Central memory CD8-positive, alpha-beta T cell (primary cell): ENCODE measurements around the gene TBL2.
"Not testable (repeated sequence)": the region's sequence is repeated elsewhere in the genome, so short reads cannot be mapped to it uniquely, and the experiment has no call there.

ENCODE experiments used
- ATAC-seq: fragments of 150-1000 bp; cut with Tn5 transposase; replicated peaks from 2 replicates; pipeline ENCODE4 v1.10.0; 2022; ENCODE audit warnings: mild to moderate bottlenecking, moderate FRiP score, moderate number of reproducible peaks; ENCODE audit not compliant: poor library complexity, severe bottlenecking; ENCODE audit errors: extremely low read depth
- DNase-seq, 2 donors: peaks; one replicate each; pipeline ENCODE4 v3.0.0; 2021; ENCODE audit warnings: low spot score in 2 of 2
- H3K27ac Mint-ChIP-seq: one replicate; pipeline ENCODE4 v1.8.0; 2022; ENCODE audit warnings: low read depth, mild to moderate bottlenecking, moderate library complexity, mixed read lengths
- H3K27me3 Mint-ChIP-seq: one replicate; pipeline ENCODE4 v1.8.0; 2022; ENCODE audit warnings: mixed read lengths
- H3K36me3 Mint-ChIP-seq: one replicate; pipeline ENCODE4 v1.8.0; 2022; ENCODE audit warnings: mild to moderate bottlenecking, moderate library complexity, mixed read lengths; ENCODE audit not compliant: insufficient read depth
- H3K4me1 Mint-ChIP-seq: one replicate; pipeline ENCODE4 v1.8.0; 2022; ENCODE audit warnings: mixed read lengths
- H3K4me3 Mint-ChIP-seq: one replicate; pipeline ENCODE4 v1.8.0; 2022; ENCODE audit warnings: mild to moderate bottlenecking, moderate library complexity, mixed read lengths
- H3K9me3 Mint-ChIP-seq: one replicate; pipeline ENCODE4 v1.8.0; 2022; ENCODE audit warnings: mixed read lengths

TBL2 gene

GRCh38 chr7:73578342-73579128 is at the start of gene TBL2:
Gene TBL2, minus strand, starts transcription at chr7:73578579. Its CDS starts 30 bp downstream, at chr7:73578549.
- no peaks in the 10 kb centered on the region for H3K27me3 Mint-ChIP-seq
- no peaks in the 10 kb centered on the region for H3K9me3 Mint-ChIP-seq
- peak within 1 kb of the TSS; percentile 94 for H3K4me3 Mint-ChIP-seq
- H3K36me3 Mint-ChIP-seq, result peaks cover 16% of the 10 kb centered on the region
- H3K27ac Mint-ChIP-seq, result peak within 1 kb of the TSS; percentile 99
- H3K4me1 Mint-ChIP-seq, result peaks cover 25% of the 10 kb centered on the region
- peak; percentile 99 for DNase-seq
- peak; percentile 89 for ATAC-seq

- peaks cover 7% of the 10 kb centered on the region for H3K4me1 Mint-ChIP-seq
- H3K36me3 Mint-ChIP-seq, result no peaks in the 10 kb centered on the region
- no peak for ATAC-seq
- H3K27ac Mint-ChIP-seq, result no peak overlapping the region
- H3K4me3 Mint-ChIP-seq, result no peak overlapping the region
- peaks cover 72% of the 10 kb centered on the region for H3K27me3 Mint-ChIP-seq
- no peaks in the 10 kb centered on the region for H3K9me3 Mint-ChIP-seq
- DNase-seq, result no peak
Measured at GRCh38 chr7:73626814-73627213, 48.4 kb upstream of the TBL2 start.

- H3K36me3 Mint-ChIP-seq, result no peaks in the 10 kb centered on the region
- peaks cover 7% of the 10 kb centered on the region for H3K4me1 Mint-ChIP-seq
- H3K27me3 Mint-ChIP-seq, result peaks cover 81% of the 10 kb centered on the region
- no peak overlapping the region for H3K27ac Mint-ChIP-seq
- ATAC-seq (no peak), DNase-seq (no peak)
- no peak overlapping the region for H3K4me3 Mint-ChIP-seq
- H3K9me3 Mint-ChIP-seq, result no peaks in the 10 kb centered on the region
Measured at GRCh38 chr7:73625276-73625675, 46.9 kb upstream of the TBL2 start.

- no peak for DNase-seq
- peaks cover 7% of the 10 kb centered on the region for H3K4me1 Mint-ChIP-seq
- no peak overlapping the region for H3K27ac Mint-ChIP-seq
- no peak for ATAC-seq
- H3K27me3 Mint-ChIP-seq, result peaks cover 81% of the 10 kb centered on the region
- H3K36me3 Mint-ChIP-seq, result no peaks in the 10 kb centered on the region
- H3K9me3 Mint-ChIP-seq, result no peaks in the 10 kb centered on the region
- peak overlapping the region; percentile 37 for H3K4me3 Mint-ChIP-seq
Measured at GRCh38 chr7:73624669-73625001, 46.3 kb upstream of the TBL2 start.

- DNase-seq, result no peak
- peak; percentile 35 for ATAC-seq
- Mint-ChIP-seq H3K27ac (no peak within 1 kb of the TSS), H3K9me3 (no peaks in the 10 kb centered on the region), H3K36me3 (no peaks in the 10 kb centered on the region), H3K27me3 (peaks cover 75% of the 10 kb centered on the region), H3K4me1 (peaks cover 7% of the 10 kb centered on the region), H3K4me3 (peak within 1 kb of the TSS; percentile 42)
Measured at GRCh38 chr7:73623798-73624668, 45.7 kb upstream of the TBL2 start, which contains the start of gene MLXIPL. Gene MLXIPL, minus strand, starts transcription at chr7:73624522. Its CDS starts 30 bp downstream, at chr7:73624492.

GRCh38 chr7:73622909-73623797 is 44.8 kb upstream of the TBL2 start:
- H3K9me3 Mint-ChIP-seq, result no peaks in the 10 kb centered on the region
- DNase-seq (no peak), ATAC-seq (no peak)
- peak overlapping the region; percentile 42 for H3K4me3 Mint-ChIP-seq
- H3K4me1 Mint-ChIP-seq, result peaks cover 7% of the 10 kb centered on the region
- no peak overlapping the region for H3K27ac Mint-ChIP-seq
- peaks cover 1% of the 10 kb centered on the region for H3K36me3 Mint-ChIP-seq
- peaks cover 66% of the 10 kb centered on the region for H3K27me3 Mint-ChIP-seq

GRCh38 chr7:73622527-73622908 is 44.1 kb upstream of the TBL2 start:
- Mint-ChIP-seq H3K9me3 (no peaks in the 10 kb centered on the region), H3K27ac (no peak overlapping the region), H3K36me3 (peaks cover 1% of the 10 kb centered on the region), H3K4me3 (no peak overlapping the region), H3K4me1 (peaks cover 7% of the 10 kb centered on the region), H3K27me3 (peaks cover 60% of the 10 kb centered on the region)
- DNase-seq, result no peak
- ATAC-seq, result no peak

GRCh38 chr7:73621168-73622063 is 43.0 kb upstream of the TBL2 start:
- Mint-ChIP-seq H3K36me3 (peaks cover 1% of the 10 kb centered on the region), H3K27ac (no peak overlapping the region), H3K4me3 (no peak overlapping the region), H3K27me3 (peaks cover 50% of the 10 kb centered on the region), H3K9me3 (no peaks in the 10 kb centered on the region), H3K4me1 (peaks cover 7% of the 10 kb centered on the region)
- DNase-seq (no peak), ATAC-seq (no peak)

GRCh38 chr7:73619394-73619793 is 41.0 kb upstream of the TBL2 start:
- DNase-seq, H3K4me1 Mint-ChIP-seq, H3K36me3 Mint-ChIP-seq, H3K4me3 Mint-ChIP-seq, ATAC-seq, H3K9me3 Mint-ChIP-seq, H3K27ac Mint-ChIP-seq: not testable (repeated sequence)
- peaks cover 37% of the 10 kb centered on the region for H3K27me3 Mint-ChIP-seq

- Mint-ChIP-seq H3K9me3 (no peaks in the 10 kb centered on the region), H3K36me3 (peaks cover 1% of the 10 kb centered on the region), H3K4me1 (peaks cover 4% of the 10 kb centered on the region), H3K27me3 (peaks cover 40% of the 10 kb centered on the region), H3K4me3 (no peak overlapping the region), H3K27ac (no peak overlapping the region)
- DNase-seq (no peak), ATAC-seq (no peak)
Measured at GRCh38 chr7:73618538-73618937, 40.2 kb upstream of the TBL2 start.

GRCh38 chr7:73617520-73617919 is 39.1 kb upstream of the TBL2 start:
- H3K27me3 Mint-ChIP-seq, result peaks cover 40% of the 10 kb centered on the region
- H3K4me1 Mint-ChIP-seq, DNase-seq, H3K36me3 Mint-ChIP-seq, H3K27ac Mint-ChIP-seq, H3K9me3 Mint-ChIP-seq, H3K4me3 Mint-ChIP-seq, ATAC-seq: not testable (repeated sequence)
